HG03060 (cell line): ENCODE data around the gene CHST4.
"Not testable (repeated sequence)": the region's sequence is repeated elsewhere in the genome, so short reads cannot be mapped to it uniquely, and the experiment has no call there.

Experiments used
- ATAC-seq: cut with Tn5 transposase; IDR thresholded peaks from one replicate; pipeline ENCODE4 v1.9.1; 2021; ENCODE audit warnings: low read depth, moderate number of reproducible peaks; ENCODE audit not compliant: unreplicated experiment

CHST4 gene

DNA sequence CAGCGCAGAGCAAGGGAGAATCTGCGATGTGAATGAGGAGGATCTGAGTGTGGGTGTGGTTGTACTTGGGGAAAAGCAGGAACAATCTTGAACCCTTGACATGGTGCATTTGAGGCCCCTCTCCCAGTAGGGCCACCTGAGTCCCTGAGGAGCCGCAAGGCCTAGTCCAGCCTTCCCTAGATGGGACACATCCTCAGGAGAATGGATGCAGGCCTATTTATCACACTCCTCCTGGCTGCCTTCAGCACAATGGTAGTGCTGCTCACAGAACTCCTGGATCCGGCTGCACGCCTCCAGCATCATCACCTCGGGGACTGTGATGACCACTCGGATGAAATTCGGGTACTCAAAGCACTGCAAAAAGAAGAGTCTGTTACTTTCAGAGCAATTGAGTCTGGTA is 41.7 kb downstream of the CHST4 start:
- ATAC-seq: no peak

DNA sequence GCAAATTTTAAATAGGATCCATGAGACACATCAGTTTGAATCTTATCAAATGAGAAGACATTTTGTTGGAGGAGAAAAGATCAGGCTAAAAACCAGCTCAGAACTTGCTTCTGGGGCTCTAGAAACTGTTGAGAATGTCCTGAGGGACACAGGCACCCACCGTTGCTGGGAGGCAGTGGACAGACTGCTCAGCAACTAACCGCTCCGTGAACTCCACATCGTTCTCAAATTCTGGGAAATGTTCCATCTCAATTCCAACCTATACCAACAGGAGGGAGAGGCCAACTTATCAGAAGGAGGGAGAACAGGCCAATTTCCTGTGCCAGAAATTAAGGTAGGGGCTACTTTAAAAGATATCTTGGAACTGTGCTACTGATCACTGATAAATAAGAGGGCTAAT is 42.3 kb downstream of the CHST4 start:
- no peak for ATAC-seq

- ATAC-seq: no peak
Measured at GRCh38 chr16:71569621-71570020, 43.4 kb downstream of the CHST4 start.

DNA sequence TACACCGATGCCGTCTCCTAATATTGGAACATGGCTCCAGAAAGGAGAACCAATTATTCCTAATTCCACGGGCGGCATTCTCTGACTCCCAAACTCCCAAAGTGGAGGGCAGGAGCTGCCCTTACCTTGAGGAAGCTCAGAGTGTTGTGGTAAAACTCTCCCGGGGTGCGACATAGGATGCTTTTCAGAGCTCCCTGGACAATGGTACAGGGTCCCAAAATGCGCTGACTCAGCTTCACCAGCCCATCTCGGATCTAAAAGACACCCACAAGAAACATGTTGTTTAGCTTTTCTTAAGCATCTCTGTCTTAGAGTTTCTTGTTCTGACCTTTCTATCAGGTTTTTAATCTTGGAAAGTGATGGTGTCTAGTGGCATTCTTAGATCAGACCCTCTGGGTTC is 43.9 kb downstream of the CHST4 start:
- no peak for ATAC-seq

DNA sequence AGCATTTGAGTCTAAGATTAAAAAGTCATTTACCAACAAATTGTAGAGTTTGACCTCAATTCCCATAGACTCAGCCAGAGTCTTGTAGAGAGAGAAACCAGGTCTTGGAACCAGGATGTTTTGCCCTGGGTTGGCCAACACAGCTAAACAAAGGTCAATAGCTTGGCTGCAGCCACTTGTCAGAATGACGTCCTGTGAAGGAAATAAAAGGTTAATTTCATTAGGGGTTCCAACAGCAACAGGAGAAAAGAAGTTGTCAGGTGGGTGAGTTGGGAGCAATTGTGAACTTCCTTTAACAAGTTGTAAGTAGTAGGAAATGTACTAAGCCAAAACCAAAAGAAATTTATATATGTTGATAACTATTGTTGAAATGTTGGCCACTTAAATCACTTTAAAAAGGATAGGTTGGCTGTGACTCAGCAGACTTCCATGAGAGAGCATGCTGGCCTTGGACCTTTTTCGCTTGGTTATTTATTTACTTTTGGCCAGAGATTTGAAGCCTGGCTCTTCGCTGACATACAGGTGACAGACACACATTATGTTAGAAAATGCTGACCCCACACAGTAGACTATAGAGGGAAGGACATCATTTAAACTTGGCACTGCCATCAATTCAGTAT is 46.4 kb downstream of the CHST4 start:
- no peak for ATAC-seq

DNA sequence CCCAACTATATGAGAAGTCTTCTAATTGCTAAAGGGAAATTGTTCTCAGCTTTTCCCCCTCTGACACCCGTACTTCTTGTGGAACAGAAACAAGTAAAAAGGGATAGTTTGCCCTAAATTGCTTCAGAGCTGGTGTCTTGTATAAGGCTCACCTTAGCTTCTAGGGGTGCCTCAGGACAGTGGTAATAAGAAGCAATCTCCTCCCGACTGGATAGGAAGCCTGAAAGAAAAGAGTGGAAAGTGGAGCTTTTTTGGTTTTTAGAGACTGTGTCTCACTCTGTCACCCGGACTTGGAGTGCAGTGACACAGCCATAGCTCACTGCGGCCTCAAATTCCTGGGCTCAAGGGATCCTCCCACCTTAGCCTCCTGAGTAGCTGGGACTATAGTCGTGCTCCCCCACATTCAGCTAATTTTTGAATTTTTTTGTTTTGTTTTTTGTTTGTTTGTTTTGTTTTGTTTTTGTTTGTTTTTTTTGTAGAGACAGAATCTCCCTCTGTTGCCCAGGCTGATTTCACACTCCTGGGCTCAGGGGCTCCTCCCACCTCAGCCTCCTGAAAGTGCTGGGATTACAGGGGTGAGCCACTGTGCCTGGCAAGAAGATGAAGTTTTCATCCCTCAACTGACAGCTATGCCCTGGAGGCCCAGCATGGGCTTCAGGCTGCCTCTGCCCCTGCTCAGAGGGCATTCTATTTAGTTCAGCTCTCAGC is 47.3 kb downstream of the CHST4 start:
- no peak for ATAC-seq

GRCh38 chr16:71574702-71575101 is 48.5 kb downstream of the CHST4 start:
- ATAC-seq: no peak

DNA sequence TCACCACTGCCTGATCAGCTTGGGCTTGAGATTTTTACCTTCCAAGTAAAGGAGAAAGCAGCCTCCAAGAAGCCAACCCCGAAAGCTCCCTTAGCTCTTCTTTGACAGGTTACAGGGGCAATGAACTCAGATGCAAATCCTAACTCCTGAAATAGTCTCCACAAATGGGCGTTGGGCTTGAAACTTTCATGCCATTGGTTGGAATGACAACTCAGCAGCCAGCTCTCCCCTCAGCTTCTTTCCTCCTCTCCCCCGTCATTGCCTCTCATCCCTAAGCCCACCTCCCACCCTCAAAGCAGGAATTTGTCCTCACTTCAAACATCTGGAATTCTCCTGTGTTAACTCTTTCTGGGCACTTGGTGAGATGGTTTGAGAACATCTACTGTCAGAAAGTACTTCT is 50.7 kb downstream of the CHST4 start, which contains the start of gene TAT:
TAT (minus strand) TSS at position 122 of the 400 bp plus-strand sequence. CDS start 677 bp downstream, outside the sequence.
- no peak for ATAC-seq

DNA sequence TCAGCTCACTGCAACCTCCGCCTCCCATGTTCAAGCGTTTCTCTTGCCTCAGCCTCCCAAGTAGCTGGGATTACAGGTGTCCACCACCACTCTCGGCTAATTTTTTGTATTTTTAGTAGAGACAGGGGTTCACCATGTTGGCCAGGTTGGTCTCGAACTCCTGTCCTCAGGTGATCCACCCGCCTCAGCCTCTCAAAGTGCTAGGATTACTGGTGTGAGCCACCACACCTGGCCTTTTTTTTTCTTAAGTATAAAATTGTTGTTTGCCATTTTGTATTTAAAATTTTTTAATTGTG is 56.3 kb downstream of the CHST4 start:
- not testable (repeated sequence) for ATAC-seq

GRCh38 chr16:71584543-71585317 is 58.5 kb downstream of the CHST4 start:
- no peak for ATAC-seq

GRCh38 chr16:71585318-71585703 is 59.1 kb downstream of the CHST4 start:
- no peak for ATAC-seq
